HG02763 (cell line): ENCODE data around the gene DGCR8.

ENCODE experiments used
- ATAC-seq: cut with Tn5 transposase; IDR thresholded peaks from one replicate; pipeline ENCODE4 v1.9.1; 2021; ENCODE audit warnings: mild to moderate bottlenecking, moderate library complexity; ENCODE audit not compliant: unreplicated experiment

DGCR8 gene

GRCh38 chr22:20108757-20109230 is 28.8 kb downstream of the DGCR8 start:
- no peak for ATAC-seq

GRCh38 chr22:20109411-20110358 is 29.6 kb downstream of the DGCR8 start:
- no peak for ATAC-seq

DNA sequence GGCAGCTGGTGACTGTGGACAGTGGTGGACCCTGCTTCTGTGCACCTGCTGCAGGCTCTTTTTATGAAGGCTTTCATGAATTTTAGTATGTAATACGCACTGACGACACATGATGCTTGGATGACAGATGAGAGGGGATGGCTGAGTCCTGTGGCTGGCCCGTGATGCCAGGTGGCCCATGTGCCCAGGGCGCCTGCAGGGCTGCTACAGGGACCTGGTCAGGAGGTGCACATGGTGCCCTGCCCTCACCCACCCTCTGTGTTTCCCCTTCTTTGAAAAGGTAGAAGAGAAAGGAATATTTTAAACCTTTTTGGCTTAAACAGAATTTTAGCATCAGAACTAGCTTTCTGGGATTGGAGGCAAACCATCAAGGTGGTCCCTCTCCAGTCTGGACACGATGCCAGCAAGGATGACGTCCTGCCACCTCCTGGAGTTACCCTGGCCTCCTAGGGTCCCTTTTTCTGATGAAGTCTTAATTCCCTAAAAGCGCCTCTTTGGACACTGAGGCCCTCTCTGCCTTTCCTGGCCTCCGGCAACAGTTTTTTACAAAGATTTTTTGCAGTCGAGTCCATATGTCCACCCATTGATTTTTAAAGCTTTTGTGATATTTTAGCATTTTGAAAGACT is 30.4 kb downstream of the DGCR8 start:
- no peak for ATAC-seq

DNA sequence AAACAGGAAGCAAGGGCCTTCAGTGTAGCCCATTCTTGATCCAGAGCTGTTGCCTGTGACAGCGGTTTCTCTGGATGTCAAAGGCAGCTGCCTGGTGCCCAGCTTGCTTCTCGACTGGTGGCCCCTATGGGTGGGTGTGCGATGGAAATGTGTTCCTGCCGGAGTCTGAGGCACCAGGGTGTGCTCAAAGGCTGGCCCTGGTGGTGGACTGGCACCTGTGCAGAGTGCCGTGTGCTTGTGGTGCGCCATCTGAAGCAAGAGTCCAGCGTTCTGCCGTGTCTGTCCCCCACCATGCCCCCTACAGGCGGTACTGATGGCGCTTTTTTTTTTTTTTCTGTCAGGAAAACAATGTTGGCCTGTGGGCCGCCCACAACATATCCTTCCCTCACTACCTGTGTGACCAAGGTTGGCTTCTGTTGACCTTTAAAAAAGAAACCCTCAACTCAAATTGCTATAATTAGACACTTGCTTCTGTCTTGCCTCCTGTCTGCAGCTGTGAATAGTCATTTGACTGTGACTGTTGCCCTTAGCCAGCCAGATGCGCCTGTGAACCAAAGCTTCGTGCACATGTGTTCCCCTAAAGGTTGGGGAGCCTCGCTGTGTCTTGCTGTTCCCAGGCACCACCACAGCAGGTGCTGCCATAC is 31.1 kb downstream of the DGCR8 start:
- no peak for ATAC-seq

DNA sequence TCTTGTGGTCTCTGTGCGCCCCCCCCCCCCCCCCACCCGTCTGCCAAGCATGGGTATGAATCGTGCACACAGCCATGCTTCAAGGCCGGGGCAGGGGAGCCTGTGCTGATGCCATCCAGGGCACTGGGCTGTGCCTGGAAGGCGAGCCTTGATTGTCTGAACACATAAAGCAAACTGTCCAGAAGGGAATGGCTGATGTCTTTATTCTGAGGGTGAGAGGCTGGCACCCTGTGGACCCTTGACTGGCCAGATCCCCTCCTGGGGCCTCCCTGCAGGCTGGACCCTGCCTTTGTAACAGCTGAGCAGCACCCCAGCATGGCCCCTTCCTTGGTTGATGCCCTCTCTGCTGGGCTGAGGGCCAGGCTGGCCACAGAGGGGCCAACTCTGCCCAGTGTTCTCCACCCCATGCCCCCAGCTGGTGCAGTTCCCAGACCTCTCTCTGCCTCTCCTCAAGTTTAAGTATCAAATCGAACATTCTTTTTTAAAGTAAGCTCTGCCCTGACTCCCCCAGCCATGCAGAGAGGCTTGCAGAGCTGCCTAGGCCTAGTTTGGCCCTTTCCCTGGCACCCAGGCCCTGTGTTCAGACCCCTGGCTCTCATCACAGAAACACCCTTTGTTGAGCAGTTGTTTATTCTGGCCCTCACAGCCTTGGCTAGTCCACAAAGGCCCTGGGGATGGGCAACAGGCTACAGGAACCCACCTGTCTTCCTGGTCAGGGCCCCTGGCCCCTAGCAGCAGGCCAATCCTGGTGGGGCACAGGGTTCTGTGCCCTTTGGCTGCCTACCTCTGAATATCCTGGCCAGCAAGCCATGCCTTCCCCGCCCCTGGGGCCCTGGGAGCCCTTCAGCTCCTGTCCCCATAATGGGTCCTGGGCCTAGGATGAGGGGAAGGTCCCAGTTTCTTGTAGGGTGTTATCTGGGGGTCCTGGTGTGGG is 31.9 kb downstream of the DGCR8 start:
- ATAC-seq = no peak

GRCh38 chr22:20112623-20113511 is 32.8 kb downstream of the DGCR8 start:
- no peak for ATAC-seq

- ATAC-seq = no peak
These were observed 33.7 kb downstream of the DGCR8 start for GRCh38 chr22:20113551-20114310.

DNA sequence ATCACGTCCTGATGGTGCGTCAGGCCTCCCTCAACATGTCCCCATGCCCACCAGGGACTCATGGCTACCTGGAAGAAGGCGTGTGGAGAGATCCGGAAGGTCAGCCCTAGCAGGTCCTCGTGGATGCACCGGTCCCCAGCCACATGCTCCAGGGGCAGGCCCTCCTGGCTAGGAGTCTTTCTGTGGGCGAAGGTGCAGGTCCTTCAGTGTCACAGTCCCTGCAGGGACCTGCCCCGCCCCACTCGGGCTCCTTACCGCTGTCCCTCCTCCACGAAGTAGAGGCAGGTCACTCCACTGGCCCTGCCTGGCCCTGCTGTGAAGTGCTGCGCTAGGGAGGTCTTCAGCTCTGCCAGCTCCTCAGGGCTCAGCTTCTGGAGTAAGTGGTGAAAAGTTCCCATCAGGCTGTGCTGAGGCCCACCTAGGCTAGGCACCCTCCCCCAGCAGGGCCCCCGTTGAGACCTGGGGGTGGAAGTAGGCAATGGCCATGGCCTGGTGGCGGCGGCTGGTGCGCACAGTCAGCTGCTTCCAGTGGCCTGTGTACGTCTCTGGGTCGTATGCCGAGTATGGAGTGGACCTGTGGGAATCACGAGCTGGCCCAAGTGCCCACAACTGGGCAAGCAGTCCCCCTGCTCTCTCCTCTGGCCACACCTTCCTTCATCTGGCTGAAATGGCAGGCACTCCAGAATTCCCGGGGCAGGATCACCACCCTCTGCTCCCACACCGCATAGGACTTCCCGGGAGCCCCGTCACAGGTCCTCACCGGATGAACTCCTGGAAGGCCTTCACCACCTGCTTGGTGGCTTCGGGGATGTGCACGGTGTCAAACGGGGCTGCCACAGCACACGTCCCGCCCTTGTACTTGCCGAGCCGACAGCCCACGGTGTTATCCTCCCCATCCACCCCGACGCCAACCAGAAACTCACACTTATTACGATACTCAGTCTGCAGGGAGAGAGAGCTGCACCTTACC is 34.8 kb downstream of the DGCR8 start:
- no peak for ATAC-seq

DNA sequence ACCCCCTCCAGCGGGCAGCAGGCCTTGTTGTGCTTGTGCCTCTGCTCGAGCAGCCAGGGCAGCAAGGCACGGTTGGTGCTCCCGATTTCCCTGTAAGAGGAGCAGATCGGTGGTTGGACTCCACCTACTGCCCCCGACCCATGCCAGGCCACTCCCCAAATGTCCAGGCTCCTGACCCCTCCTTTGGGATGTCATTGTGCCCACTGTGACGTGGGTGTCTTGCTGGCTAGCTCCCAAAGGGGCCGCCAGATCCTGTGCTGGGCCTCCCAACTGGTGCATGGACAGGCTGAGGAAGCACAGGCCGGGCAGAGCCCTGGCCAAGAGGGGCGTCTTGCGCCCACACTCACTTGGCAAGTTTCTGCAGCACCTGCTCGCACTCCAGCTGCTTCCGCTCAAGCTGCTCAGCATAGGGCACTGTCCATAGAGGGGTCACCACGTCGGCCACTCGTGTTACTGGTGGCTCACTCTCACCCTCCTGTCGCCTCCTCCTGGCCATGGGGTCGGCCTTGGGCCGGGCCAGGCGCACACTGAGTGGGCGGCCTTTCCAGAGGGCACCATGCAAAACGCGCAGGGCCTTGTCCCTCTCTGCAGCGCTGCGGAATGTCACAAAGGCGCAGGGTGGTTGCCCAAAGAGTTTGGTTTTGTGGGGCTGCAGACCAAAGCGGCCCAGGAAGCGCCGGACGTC is 35.8 kb downstream of the DGCR8 start, which contains the start of gene RANBP1:
Gene RANBP1, plus strand, starts transcription at position 414 of the 685 bp plus-strand sequence. Its CDS starts 81 bp downstream, at position 495.
- no peak for ATAC-seq

GRCh38 chr22:20116376-20116950 is 36.4 kb downstream of the DGCR8 start:
- ATAC-seq = no peak

DNA sequence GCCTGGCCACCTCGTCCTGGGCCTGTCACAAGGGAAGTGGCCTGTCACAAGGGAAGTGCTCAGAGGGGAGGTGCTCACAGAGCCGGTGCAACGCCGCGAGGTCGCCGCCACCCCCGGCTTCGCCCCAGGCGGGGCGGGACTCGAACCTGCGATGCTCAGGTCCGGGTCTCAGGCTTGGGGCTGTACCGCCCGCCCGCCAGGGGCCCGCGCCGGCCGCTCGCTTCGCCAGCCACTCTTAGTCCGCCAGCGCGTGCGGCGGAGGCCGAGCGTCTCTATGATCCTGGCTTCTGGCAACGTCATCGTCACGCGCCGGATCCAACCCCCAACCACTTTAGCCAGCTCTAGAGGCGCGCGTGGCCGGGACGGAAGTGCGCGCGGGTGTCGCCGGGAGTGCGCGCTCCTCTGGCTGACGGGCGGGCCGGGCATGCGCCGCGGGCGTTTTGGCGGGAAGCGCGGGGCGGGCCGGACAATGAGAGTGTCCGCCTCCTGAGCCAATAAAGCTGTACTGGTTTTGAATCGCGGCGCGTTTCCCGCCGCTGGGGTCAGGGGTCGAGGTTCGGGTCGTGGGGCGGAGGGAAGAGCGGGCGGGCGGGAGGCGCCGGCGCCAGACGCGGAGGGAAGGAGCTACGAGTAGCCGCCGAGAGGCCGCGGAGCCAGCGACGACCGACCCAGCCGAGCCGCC is 37.1 kb downstream of the DGCR8 start, which contains the start of gene TRMT2A:
Gene TRMT2A, minus strand, starts transcription at position 276 of the 682 bp plus-strand sequence. CDS start 320 bp downstream, outside the sequence.
- peak; percentile 91 for ATAC-seq

DNA sequence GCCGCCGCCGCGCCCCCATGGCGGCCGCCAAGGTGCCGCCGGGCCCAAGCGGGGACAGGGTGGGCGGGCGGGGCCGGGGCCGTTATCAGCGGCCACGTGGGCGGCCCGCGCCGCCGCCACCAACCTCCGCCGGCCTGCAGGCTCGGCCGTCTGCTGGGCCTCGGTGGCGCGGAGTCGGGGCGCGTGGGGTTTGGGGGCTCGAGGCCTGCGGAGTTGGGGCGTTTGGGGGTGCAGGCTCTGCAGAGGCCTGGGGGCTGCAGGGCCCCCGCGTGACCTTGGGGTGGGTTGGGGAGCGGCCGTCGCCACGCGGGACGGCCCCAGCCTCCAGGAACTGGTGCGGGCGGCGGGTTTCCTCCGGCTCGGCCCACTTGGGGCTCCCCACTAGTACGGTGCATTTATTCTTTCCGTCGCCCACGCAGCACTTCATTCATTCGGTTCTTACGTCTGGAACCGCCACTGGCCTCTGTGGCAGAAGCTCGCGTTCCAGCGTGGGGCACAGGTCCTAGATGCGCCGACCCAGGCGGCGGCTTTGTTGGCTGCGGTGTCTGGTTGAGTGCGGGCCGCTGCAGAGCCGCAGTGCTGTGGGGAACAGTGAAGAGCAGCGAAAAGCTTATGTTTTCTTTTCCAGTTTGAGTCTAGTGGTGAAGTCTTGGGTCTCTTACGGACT is 37.7 kb downstream of the DGCR8 start:
- ATAC-seq = peak; percentile 12

GRCh38 chr22:20118300-20119020 is 38.4 kb downstream of the DGCR8 start:
- ATAC-seq = no peak

DNA sequence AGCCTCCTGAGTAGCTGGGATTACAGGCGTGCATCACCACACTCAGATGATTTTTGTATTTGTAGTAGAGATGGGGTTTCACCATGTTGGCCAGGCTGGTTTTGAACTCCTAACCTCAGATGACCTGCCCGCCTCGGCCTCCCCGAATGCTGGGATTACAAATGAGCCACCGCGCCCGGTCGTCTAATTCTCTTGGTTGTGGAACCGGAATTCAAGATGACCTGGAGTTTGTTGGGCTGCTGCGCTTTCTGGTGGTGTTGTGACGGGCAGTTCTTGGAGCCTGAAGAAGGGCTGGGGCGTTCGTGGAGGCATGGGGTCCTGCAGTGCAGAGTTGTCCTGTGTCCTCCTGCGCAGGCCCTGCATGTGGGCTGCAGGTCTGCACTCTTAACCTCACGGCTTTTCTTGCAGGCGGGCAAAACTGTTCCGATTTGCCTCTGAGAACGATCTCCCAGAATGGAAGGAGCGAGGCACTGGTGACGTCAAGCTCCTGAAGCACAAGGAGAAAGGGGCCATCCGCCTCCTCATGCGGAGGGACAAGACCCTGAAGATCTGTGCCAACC is 41.9 kb downstream of the DGCR8 start:
- ATAC-seq = no peak
